ENCODE data around the gene KLHL11.

DNA sequence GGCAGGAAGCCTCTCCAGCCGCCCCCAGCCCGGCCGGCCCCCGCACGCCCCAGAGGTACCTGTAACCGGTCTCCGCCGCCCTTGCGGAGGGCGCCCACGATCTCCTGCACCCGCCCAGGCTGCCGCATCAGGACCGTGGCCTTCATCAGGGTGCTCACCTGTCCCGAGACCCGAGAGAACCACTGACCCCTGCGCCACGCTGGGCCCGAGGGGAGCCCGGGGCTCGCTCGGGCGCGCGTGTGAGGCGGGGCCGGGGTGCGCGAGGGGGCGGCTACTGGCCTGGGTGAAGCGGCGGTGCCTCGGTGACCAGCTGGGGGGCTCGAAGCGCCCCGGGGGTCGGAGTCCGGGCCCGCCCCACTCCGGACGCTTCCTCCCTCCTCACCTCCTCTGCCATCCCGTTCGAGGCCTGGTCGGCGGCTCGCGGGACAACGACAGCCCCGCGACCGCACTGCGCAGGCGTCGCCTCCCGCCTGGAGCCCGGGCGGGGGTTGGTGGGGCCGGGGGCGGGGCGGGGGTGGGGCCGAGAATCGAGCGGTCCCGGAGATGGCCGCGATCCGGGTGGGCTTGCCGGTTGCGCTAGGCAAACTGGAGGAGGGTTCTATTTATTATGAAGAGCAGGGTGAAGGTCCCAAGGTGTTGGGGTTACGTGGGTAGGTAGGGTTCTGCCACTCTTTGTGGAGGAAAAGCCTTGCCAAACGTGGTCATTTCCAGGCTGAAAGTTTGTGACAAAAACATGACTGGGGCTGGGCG is 29.2 kb downstream of the KLHL11 start, which contains the start of gene NT5C3B:
- TF ChIP-seq, protein P1, sequence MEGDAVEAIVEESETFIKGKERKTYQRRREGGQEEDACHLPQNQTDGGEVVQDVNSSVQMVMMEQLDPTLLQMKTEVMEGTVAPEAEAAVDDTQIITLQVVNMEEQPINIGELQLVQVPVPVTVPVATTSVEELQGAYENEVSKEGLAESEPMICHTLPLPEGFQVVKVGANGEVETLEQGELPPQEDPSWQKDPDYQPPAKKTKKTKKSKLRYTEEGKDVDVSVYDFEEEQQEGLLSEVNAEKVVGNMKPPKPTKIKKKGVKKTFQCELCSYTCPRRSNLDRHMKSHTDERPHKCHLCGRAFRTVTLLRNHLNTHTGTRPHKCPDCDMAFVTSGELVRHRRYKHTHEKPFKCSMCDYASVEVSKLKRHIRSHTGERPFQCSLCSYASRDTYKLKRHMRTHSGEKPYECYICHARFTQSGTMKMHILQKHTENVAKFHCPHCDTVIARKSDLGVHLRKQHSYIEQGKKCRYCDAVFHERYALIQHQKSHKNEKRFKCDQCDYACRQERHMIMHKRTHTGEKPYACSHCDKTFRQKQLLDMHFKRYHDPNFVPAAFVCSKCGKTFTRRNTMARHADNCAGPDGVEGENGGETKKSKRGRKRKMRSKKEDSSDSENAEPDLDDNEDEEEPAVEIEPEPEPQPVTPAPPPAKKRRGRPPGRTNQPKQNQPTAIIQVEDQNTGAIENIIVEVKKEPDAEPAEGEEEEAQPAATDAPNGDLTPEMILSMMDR (IDR thresholded peaks at IDR 0.05; ENCODE audit: low read depth, low read length, poor library complexity, severe bottlenecking) = no peak
- no peak for TF ChIP-seq EZH2phosphoT487 (IDR thresholded peaks at IDR 0.05; ENCODE audit: borderline replicate concordance, low read length)
